ENCODE results near the gene SKA3.

DNA sequence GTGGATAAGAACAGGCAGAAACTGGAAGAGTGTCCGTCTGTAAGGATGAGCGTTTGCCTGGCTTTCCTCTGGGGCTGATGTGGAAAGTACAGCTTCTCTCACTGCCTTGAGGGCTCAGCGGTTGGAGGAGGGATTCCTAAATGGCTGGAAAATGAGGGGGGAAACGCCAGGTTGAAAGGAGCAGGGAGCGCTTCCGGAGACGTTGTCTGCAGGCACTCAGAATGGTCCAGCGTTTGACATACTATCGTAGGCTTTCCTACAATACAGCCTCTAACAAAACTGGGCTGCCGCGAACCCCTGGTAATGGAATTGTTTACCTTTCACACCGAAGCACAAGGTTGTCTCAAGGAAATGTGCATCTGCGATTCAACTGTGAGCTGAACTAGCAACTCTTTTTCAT, 40.0 kb upstream of the SKA3 start:
- no peak for TF ChIP-seq EZH2 (IDR thresholded peaks at IDR 0.05; ENCODE audit: low read length)
- TF ChIP-seq, protein P1, sequence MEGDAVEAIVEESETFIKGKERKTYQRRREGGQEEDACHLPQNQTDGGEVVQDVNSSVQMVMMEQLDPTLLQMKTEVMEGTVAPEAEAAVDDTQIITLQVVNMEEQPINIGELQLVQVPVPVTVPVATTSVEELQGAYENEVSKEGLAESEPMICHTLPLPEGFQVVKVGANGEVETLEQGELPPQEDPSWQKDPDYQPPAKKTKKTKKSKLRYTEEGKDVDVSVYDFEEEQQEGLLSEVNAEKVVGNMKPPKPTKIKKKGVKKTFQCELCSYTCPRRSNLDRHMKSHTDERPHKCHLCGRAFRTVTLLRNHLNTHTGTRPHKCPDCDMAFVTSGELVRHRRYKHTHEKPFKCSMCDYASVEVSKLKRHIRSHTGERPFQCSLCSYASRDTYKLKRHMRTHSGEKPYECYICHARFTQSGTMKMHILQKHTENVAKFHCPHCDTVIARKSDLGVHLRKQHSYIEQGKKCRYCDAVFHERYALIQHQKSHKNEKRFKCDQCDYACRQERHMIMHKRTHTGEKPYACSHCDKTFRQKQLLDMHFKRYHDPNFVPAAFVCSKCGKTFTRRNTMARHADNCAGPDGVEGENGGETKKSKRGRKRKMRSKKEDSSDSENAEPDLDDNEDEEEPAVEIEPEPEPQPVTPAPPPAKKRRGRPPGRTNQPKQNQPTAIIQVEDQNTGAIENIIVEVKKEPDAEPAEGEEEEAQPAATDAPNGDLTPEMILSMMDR (optimal IDR thresholded peaks at IDR 0.05 in 1 of 3, IDR thresholded peaks at IDR 0.05 in 1 of 3, conservative IDR thresholded peaks at IDR 0.05 in 1 of 3; ENCODE audit: extremely low read depth in 1 of 3, insufficient read depth in 2 of 3, low read length in 3 of 3): no peak
